ENCODE results near the gene ATG7.

DNA sequence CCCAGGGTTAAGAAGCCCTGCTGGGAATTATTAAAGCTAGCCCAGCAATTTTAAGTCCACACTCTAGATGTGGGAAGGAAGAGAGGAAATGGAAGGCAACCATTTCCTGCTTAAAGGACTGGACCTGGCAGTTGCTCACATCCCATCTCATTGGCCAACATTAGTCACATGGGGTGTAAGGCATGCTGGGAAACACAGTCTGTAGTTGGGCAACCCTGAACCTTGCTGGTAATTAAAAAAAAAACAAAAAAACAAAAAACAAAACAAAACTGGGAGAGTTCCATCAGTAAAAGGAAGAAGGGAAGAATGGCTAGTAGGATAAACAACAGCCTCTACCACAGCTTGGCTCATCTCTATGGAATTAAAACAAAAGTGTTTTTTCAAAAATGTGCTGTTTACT is 235.5 kb downstream of the ATG7 start:
- TF ChIP-seq, protein P1, sequence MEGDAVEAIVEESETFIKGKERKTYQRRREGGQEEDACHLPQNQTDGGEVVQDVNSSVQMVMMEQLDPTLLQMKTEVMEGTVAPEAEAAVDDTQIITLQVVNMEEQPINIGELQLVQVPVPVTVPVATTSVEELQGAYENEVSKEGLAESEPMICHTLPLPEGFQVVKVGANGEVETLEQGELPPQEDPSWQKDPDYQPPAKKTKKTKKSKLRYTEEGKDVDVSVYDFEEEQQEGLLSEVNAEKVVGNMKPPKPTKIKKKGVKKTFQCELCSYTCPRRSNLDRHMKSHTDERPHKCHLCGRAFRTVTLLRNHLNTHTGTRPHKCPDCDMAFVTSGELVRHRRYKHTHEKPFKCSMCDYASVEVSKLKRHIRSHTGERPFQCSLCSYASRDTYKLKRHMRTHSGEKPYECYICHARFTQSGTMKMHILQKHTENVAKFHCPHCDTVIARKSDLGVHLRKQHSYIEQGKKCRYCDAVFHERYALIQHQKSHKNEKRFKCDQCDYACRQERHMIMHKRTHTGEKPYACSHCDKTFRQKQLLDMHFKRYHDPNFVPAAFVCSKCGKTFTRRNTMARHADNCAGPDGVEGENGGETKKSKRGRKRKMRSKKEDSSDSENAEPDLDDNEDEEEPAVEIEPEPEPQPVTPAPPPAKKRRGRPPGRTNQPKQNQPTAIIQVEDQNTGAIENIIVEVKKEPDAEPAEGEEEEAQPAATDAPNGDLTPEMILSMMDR (IDR thresholded peaks at IDR 0.05), result no peak
- TF ChIP-seq POLR2A (IDR thresholded peaks at IDR 0.05) (no peak), EP300 (IDR thresholded peaks at IDR 0.05) (no peak), POLR2AphosphoS5 (IDR thresholded peaks at IDR 0.05) (no peak)
